Liver (tissue), 9 donors: Measurements from ENCODE around the gene TMOD2. TPM values are rescaled to one million over a fixed set of nuclear protein-coding genes. Genes with fewer than 3 reads are reported as not detected.

Experiments used
- DNase-seq: peaks from one replicate; pipeline ENCODE4 v3.0.0-alpha.2; 2017; ENCODE audit warnings: low spot score
- H3K27ac ChIP-seq, 2 donors: one replicate each; pipeline ENCODE4 v1.7.0; 2013; ENCODE audit warnings: inconsistent platforms in 2 of 2, low read length in 2 of 2, control low read depth in 1 of 2, low read depth in 1 of 2, mild to moderate bottlenecking in 1 of 2
- H3K27me3 ChIP-seq, 4 donors: one replicate each; pipeline versions ENCODE4 v1.6.1 to v1.7.0; 2013; ENCODE audit warnings: low read length in 3 of 4, inconsistent platforms in 1 of 4, mild to moderate bottlenecking in 1 of 4, moderate library complexity in 1 of 4; ENCODE audit not compliant: control insufficient read depth in 4 of 4, insufficient read depth in 4 of 4
- H3K36me3 ChIP-seq, 4 donors: one replicate each; pipeline versions ENCODE4 v1.6.1 to v1.7.0; 2013; ENCODE audit warnings: low read length in 3 of 4, mild to moderate bottlenecking in 3 of 4, low read depth in 1 of 4, moderate library complexity in 1 of 4; ENCODE audit not compliant: control insufficient read depth in 4 of 4, insufficient read depth in 3 of 4
- H3K4me1 ChIP-seq, 4 donors: one replicate each; pipeline versions ENCODE4 v1.6.1 to v1.7.0; 2013; ENCODE audit warnings: low read length in 3 of 4, mild to moderate bottlenecking in 3 of 4, moderate library complexity in 1 of 4; ENCODE audit not compliant: control insufficient read depth in 4 of 4, insufficient read depth in 4 of 4
- H3K4me3 ChIP-seq, 3 donors: one replicate each; pipeline versions ENCODE4 v1.6.1 to v1.7.0; 2013; ENCODE audit warnings: low read length in 3 of 3, control low read depth in 1 of 3, low read depth in 1 of 3, mild to moderate bottlenecking in 1 of 3
- H3K9ac ChIP-seq, 2 donors: one replicate each; pipeline ENCODE4 v1.7.0; 2013; ENCODE audit warnings: low read length in 2 of 2, mild to moderate bottlenecking in 2 of 2, moderate library complexity in 2 of 2, control low read depth in 1 of 2, low read depth in 1 of 2
- H3K9me3 ChIP-seq, 4 donors: one replicate each; pipeline versions ENCODE4 v1.6.1 to v1.7.0; 2013; ENCODE audit warnings: low read length in 3 of 4; ENCODE audit not compliant: control insufficient read depth in 4 of 4
- EGR1 ChIP-seq, 2 donors: IDR thresholded peaks; 2 replicates each; pipeline ENCODE4 v1.6.1; 2016 to 2018; ENCODE audit warnings: antibody characterized with exemption in 2 of 2, low read depth in 2 of 2
- FOXA1 ChIP-seq: IDR thresholded peaks from 2 replicates; pipeline ENCODE4 v1.6.1; 2016; ENCODE audit warnings: antibody characterized with exemption
- GABPA ChIP-seq, 2 donors: IDR thresholded peaks in 1 of 2; conservative IDR thresholded peaks in 1 of 2; 2 replicates each; pipeline ENCODE4 v1.6.1; 2016; ENCODE audit warnings: antibody characterized with exemption in 2 of 2, mild to moderate bottlenecking in 1 of 2, moderate library complexity in 1 of 2
- HNF4A ChIP-seq, 2 donors: conservative IDR thresholded peaks; 2 replicates each; pipeline ENCODE4 v1.6.1; 2016; ENCODE audit warnings: antibody characterized with exemption in 2 of 2, mild to moderate bottlenecking in 2 of 2
- HNF4G ChIP-seq: IDR thresholded peaks from 2 replicates; pipeline ENCODE4 v1.6.1; 2016; ENCODE audit warnings: antibody characterized with exemption
- JUND ChIP-seq, 2 donors: IDR thresholded peaks; 2 replicates each; pipeline ENCODE4 v1.6.1; 2016; ENCODE audit warnings: antibody characterized with exemption in 2 of 2
- NR2F2 ChIP-seq: IDR thresholded peaks from 2 replicates; pipeline ENCODE4 v1.6.1; 2016; ENCODE audit warnings: antibody characterized with exemption
- RAD21 ChIP-seq, 2 donors: IDR thresholded peaks; 2 replicates each; pipeline ENCODE4 v1.6.1; 2016; ENCODE audit warnings: antibody characterized with exemption in 2 of 2, mild to moderate bottlenecking in 2 of 2
- RXRA ChIP-seq, 2 donors: IDR thresholded peaks; 2 replicates each; pipeline ENCODE4 v1.6.1; 2017 to 2018; ENCODE audit warnings: antibody characterized with exemption in 2 of 2, mild to moderate bottlenecking in 1 of 2
- SP1 ChIP-seq: IDR thresholded peaks from 2 replicates; pipeline ENCODE4 v1.6.1; 2018; ENCODE audit warnings: antibody characterized with exemption, mild to moderate bottlenecking
- TAF1 ChIP-seq: conservative IDR thresholded peaks from 2 replicates; pipeline ENCODE4 v1.6.1; 2016; ENCODE audit warnings: antibody characterized with exemption, mild to moderate bottlenecking
- YY1 ChIP-seq: IDR thresholded peaks from 2 replicates; pipeline ENCODE4 v1.6.1; 2016; ENCODE audit warnings: antibody characterized with exemption, mild to moderate bottlenecking
- WGBS: extraction: QIAGEN DNeasy Blood & Tissue Kit; methylation state at CpG from one replicate; pipeline ENCODE4 v1.1.7; 2013; 5-methylcytosine and 5-hydroxymethylcytosine counted together
- polyA plus RNA-seq, 2 donors: library from polyadenylated mRNA; stranded (reverse) in 1 of 2; unstranded in 1 of 2; fragments of 200-250 nt in 1 of 2; fragments of >200 nt in 1 of 2; fragmentation: Nextera tagmentation in 1 of 2; extraction: Ambion mirVana in 1 of 2; gene quantifications; one replicate each; pipeline versions ENCODE4 v1.2.1 to v1.2.3, GENCODE V29; 2013 to 2015
- total RNA-seq, 2 donors: library from RNA; depleted of rRNA; stranded (reverse); fragments of >200 nt; gene quantifications; one replicate each; pipeline ENCODE4 v1.2.3, GENCODE V29; 2014
- TF ChIP-seq, protein P1 (sequence below): IDR thresholded peaks from 2 replicates; pipeline ENCODE4 v1.6.1; 2016; ENCODE audit warnings: antibody characterized with exemption, mild to moderate bottlenecking
- TF ChIP-seq, protein P2 (sequence below): IDR thresholded peaks from 2 replicates; pipeline ENCODE4 v1.6.1; 2016; ENCODE audit warnings: antibody characterized with exemption
- TF ChIP-seq, protein P3 (sequence below): IDR thresholded peaks from 2 replicates; pipeline ENCODE4 v1.6.1; 2016; ENCODE audit warnings: antibody characterized with exemption
- TF ChIP-seq, protein P4 (sequence below): IDR thresholded peaks from 2 replicates; pipeline ENCODE4 v1.6.1; 2016; ENCODE audit warnings: antibody characterized with exemption
- TF ChIP-seq, protein P5 (sequence below): fragments of 150-350 bp; IDR thresholded peaks from 2 replicates; pipeline ENCODE4 v1.5.1; 2017; ENCODE audit warnings: improper control_type of control experiment, low read depth, low read length; ENCODE audit not compliant: missing input control
- donor health status: healthy.
- donor health status: healthy.
- donor health status: healthy.
- donor health status: healthy.
- donor health status: healthy.

The TMOD2 gene
- total and polyA plus RNA-seq, 4 donors, result 0.46 to 2.1 (median 1.1) TPM

DNA sequence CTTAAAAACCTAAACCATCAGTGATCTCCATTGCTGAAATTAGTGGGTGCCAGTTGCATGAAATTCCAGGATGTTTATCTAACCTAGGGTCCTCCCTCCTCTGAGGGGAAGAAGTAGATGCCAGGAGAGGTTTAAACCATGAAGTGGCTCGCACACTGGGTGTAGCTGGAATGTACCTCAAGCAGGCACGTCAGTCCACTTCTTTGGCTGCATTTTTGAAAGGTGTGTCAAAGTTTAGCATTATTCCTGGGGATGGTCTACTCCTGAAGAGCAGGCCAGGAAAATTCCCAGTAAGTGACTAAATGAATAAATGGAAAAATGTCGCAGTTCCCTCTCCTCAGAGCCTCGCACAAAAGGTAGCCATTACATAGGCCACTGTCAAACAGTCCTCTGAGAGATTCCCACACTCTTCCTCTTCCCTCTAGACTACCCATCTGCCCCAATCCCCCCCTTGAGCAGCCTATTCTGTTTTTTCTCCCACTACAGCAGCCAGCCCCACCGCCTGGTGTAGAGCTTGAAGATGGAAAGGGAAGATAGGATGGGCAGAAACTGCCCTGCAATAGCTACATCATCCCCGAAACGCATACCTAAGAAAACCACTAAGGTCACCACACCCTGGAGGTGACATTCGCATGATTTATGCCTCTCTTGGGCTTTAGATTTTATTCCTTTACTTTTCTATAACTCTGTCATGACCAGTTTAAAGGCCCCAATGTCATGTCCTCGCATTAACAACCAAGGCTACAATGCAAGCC, 77.4 kb downstream of the TMOD2 start (continued):
- TF ChIP-seq JUND (IDR thresholded peaks at IDR 0.05), result no peak
- TF ChIP-seq YY1, result no peak

DNA sequence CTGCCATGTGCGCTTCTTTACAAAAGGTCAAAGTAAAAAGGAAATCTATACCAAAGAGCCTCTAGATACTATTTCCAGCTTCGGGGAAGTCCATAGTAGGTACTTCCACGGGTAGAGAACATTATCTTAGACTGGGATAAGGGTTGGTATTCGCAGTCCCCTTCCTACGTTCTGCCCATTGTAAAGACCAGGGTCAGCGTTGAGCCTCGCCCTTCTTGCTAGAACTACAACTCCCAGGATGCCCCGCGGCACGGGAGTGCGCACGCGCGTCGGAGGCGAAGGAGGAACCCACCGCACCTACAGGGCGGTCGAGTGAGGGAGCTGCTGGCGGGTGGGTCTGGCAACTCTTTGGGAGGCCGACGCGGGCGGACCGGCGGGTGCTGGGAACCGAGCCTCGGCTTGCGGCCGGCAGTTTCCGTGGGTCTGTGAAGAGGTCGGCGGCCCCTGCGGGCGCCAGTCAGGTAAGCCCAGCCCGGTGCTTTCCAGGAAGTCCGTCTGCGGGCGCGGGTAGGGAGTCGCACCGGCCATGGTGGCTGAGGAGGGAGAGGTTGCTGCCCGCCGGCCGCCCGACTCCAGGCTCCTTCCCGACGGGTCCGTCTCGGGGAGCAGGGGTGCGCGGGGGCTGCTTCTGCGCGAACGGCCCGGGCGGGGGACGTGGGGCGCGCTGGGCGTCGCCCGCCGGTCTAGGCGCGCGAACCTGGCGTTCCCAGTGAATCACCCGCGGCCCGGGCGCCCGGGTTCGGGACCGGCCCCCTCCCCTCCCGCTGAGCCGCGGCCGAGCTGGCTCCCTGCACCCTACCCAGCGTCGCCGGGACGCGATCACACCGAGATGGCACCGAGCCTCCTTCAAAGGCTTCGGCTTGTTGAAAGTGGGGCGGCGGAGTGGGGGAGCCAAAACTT, 78.2 kb downstream of the TMOD2 start, which contains the start of gene TMOD3:
TSS of gene TMOD3 (plus strand) at position 278 of the 900 bp plus-strand sequence. CDS start 33,232 bp downstream, outside the sequence.
- Histone ChIP-seq H3K4me1 (peaks cover 3 to 15% (median 10%) of the 10 kb centered on the region in 4 donors), H3K27ac (peak within 1 kb of the TSS; percentile 90 to 91), H3K36me3 (no peaks in the 10 kb centered on the region), H3K9ac (peak within 1 kb of the TSS; percentile 84 to 87), H3K9me3 (no peaks in the 10 kb centered on the region), H3K27me3 (no peaks in the 10 kb centered on the region), H3K4me3 (peak within 1 kb of the TSS; percentile 79 to 99 (median 80))
- TF ChIP-seq HNF4A (conservative IDR thresholded peaks at IDR 0.05) (peak; percentile 17 to 37), TAF1 (no peak), YY1 (peak; percentile 73)
- TF ChIP-seq, protein P1, sequence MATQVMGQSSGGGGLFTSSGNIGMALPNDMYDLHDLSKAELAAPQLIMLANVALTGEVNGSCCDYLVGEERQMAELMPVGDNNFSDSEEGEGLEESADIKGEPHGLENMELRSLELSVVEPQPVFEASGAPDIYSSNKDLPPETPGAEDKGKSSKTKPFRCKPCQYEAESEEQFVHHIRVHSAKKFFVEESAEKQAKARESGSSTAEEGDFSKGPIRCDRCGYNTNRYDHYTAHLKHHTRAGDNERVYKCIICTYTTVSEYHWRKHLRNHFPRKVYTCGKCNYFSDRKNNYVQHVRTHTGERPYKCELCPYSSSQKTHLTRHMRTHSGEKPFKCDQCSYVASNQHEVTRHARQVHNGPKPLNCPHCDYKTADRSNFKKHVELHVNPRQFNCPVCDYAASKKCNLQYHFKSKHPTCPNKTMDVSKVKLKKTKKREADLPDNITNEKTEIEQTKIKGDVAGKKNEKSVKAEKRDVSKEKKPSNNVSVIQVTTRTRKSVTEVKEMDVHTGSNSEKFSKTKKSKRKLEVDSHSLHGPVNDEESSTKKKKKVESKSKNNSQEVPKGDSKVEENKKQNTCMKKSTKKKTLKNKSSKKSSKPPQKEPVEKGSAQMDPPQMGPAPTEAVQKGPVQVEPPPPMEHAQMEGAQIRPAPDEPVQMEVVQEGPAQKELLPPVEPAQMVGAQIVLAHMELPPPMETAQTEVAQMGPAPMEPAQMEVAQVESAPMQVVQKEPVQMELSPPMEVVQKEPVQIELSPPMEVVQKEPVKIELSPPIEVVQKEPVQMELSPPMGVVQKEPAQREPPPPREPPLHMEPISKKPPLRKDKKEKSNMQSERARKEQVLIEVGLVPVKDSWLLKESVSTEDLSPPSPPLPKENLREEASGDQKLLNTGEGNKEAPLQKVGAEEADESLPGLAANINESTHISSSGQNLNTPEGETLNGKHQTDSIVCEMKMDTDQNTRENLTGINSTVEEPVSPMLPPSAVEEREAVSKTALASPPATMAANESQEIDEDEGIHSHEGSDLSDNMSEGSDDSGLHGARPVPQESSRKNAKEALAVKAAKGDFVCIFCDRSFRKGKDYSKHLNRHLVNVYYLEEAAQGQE, result peak; percentile 35
- WGBS, result 1% methylated on average over 89 of the region's 89 CpGs
- DNase-seq, result peak; percentile 98

DNA sequence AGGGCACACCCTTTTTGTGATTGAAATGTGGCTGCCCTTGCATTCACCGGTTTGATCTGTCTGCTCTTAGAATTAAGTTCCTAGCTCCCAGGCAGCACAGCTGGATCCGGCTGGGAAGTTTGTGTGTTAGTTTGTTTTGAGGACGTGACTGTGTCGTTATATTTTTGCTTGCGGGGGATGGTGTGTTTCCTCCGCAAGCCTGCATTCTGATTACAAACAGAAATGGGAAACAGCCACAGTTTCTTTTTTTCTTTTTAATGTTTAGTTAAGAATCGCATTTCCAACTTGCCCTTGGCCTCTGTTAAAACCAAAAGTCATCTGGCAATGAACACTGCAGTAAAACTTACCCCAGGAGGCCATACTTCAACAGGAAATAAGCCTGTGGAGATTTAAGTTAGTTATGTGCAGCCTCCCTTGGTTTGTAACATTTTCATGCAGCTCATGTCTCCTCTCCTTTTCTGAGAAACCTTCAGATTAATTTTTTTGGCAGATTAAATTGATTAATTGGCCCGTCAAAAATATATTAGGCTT, 78.9 kb downstream of the TMOD2 start:
- WGBS, result under 1% methylated on average over 8 of the region's 8 CpGs
- no peak for TF ChIP-seq HNF4G
- TF ChIP-seq RAD21 (IDR thresholded peaks at IDR 0.05), result no peak
- TF ChIP-seq, protein P2, sequence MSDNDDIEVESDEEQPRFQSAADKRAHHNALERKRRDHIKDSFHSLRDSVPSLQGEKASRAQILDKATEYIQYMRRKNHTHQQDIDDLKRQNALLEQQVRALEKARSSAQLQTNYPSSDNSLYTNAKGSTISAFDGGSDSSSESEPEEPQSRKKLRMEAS, result no peak
- TF ChIP-seq, protein P3, sequence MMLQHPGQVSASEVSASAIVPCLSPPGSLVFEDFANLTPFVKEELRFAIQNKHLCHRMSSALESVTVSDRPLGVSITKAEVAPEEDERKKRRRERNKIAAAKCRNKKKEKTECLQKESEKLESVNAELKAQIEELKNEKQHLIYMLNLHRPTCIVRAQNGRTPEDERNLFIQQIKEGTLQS, result no peak
- no peak for TF ChIP-seq FOXA1
- TF ChIP-seq JUND (IDR thresholded peaks at IDR 0.05), result no peak
- TF ChIP-seq YY1, result peak; percentile 78
- no peak for TF ChIP-seq SP1
- TF ChIP-seq RXRA (IDR thresholded peaks at IDR 0.05), result no peak
- TF ChIP-seq NR2F2, result no peak
- no peak for TF ChIP-seq GABPA (IDR thresholded peaks at IDR 0.05 in 1 of 2, conservative IDR thresholded peaks at IDR 0.05 in 1 of 2)
- TF ChIP-seq, protein P4, sequence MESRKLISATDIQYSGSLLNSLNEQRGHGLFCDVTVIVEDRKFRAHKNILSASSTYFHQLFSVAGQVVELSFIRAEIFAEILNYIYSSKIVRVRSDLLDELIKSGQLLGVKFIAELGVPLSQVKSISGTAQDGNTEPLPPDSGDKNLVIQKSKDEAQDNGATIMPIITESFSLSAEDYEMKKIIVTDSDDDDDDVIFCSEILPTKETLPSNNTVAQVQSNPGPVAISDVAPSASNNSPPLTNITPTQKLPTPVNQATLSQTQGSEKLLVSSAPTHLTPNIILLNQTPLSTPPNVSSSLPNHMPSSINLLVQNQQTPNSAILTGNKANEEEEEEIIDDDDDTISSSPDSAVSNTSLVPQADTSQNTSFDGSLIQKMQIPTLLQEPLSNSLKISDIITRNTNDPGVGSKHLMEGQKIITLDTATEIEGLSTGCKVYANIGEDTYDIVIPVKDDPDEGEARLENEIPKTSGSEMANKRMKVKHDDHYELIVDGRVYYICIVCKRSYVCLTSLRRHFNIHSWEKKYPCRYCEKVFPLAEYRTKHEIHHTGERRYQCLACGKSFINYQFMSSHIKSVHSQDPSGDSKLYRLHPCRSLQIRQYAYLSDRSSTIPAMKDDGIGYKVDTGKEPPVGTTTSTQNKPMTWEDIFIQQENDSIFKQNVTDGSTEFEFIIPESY, result no peak
- TF ChIP-seq, protein P5, sequence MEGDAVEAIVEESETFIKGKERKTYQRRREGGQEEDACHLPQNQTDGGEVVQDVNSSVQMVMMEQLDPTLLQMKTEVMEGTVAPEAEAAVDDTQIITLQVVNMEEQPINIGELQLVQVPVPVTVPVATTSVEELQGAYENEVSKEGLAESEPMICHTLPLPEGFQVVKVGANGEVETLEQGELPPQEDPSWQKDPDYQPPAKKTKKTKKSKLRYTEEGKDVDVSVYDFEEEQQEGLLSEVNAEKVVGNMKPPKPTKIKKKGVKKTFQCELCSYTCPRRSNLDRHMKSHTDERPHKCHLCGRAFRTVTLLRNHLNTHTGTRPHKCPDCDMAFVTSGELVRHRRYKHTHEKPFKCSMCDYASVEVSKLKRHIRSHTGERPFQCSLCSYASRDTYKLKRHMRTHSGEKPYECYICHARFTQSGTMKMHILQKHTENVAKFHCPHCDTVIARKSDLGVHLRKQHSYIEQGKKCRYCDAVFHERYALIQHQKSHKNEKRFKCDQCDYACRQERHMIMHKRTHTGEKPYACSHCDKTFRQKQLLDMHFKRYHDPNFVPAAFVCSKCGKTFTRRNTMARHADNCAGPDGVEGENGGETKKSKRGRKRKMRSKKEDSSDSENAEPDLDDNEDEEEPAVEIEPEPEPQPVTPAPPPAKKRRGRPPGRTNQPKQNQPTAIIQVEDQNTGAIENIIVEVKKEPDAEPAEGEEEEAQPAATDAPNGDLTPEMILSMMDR, result no peak
- no peak for TF ChIP-seq EGR1 (IDR thresholded peaks at IDR 0.05; ENCODE audit: low read depth in 2 of 2)

More for the DNA sequence above, 78.9 kb downstream of the TMOD2 start:
- Histone ChIP-seq H3K27me3 (no peaks in the 10 kb centered on the region), H3K4me1 (peaks cover 5 to 15% (median 11%) of the 10 kb centered on the region in 4 donors), H3K27ac (peak overlapping the region; percentile 90 to 91), H3K4me3 (peak overlapping the region; percentile 79 to 99 (median 80)), H3K9ac (peak overlapping the region; percentile 84 to 87), H3K36me3 (no peaks in the 10 kb centered on the region), H3K9me3 (no peaks in the 10 kb centered on the region)
- no peak for DNase-seq
